Fibroblast of pulmonary artery (primary cell): ENCODE data around the gene FMN1.
A peak's percentile ranks its signal among the peaks of the same experiment; 100 is the strongest.

Experiments
- DNase-seq: peaks from one replicate; pipeline ENCODE4 v3.0.0-alpha.2; 2010; ENCODE audit warnings: low read depth
- H3K4me3 ChIP-seq: replicated peaks from 2 replicates; pipeline ENCODE4 v1.5.1; 2011; ENCODE audit warnings: low read depth, mild to moderate bottlenecking, control low read depth, low read length, moderate library complexity
- CTCF ChIP-seq: IDR thresholded peaks from 2 replicates; pipeline ENCODE4 v1.5.1; 2011; ENCODE audit warnings: mild to moderate bottlenecking, control low read depth, low read length, inconsistent platforms; ENCODE audit errors: missing control alignments

FMN1 gene

GRCh38 chr15:32838820-32839219, 355.7 kb downstream of the FMN1 start:
- peak; percentile 64 for DNase-seq
- TF ChIP-seq CTCF = no peak
- H3K4me3 ChIP-seq = no peak overlapping the region

GRCh38 chr15:32838338-32838737, 356.2 kb downstream of the FMN1 start:
- no peak for TF ChIP-seq CTCF
- DNase-seq = no peak
- no peak overlapping the region for H3K4me3 ChIP-seq

- H3K4me3 ChIP-seq = no peak overlapping the region
- DNase-seq = no peak
- TF ChIP-seq CTCF = no peak
These were observed 356.6 kb downstream of the FMN1 start for GRCh38 chr15:32837935-32838334.

- TF ChIP-seq CTCF = no peak
- no peak for DNase-seq
- H3K4me3 ChIP-seq = no peak overlapping the region
These were observed 360.4 kb downstream of the FMN1 start for GRCh38 chr15:32834156-32834555.

GRCh38 chr15:32833379-32833821, 361.1 kb downstream of the FMN1 start:
- no peak overlapping the region for H3K4me3 ChIP-seq
- no peak for DNase-seq
- TF ChIP-seq CTCF = no peak

GRCh38 chr15:32831485-32831884, 363.0 kb downstream of the FMN1 start:
- no peak for DNase-seq
- H3K4me3 ChIP-seq = no peak overlapping the region
- TF ChIP-seq CTCF = no peak

- no peak overlapping the region for H3K4me3 ChIP-seq
- no peak for TF ChIP-seq CTCF
- no peak for DNase-seq
These were observed 364.3 kb downstream of the FMN1 start for GRCh38 chr15:32830241-32830640.
